ENCODE data around the gene PER1.

GRCh38 chr17:8155231-8155995, 3.2 kb upstream of the PER1 start:
- TF ChIP-seq, protein P1, sequence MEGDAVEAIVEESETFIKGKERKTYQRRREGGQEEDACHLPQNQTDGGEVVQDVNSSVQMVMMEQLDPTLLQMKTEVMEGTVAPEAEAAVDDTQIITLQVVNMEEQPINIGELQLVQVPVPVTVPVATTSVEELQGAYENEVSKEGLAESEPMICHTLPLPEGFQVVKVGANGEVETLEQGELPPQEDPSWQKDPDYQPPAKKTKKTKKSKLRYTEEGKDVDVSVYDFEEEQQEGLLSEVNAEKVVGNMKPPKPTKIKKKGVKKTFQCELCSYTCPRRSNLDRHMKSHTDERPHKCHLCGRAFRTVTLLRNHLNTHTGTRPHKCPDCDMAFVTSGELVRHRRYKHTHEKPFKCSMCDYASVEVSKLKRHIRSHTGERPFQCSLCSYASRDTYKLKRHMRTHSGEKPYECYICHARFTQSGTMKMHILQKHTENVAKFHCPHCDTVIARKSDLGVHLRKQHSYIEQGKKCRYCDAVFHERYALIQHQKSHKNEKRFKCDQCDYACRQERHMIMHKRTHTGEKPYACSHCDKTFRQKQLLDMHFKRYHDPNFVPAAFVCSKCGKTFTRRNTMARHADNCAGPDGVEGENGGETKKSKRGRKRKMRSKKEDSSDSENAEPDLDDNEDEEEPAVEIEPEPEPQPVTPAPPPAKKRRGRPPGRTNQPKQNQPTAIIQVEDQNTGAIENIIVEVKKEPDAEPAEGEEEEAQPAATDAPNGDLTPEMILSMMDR (conservative IDR thresholded peaks at IDR 0.05 in 1 of 2, IDR thresholded peaks at IDR 0.05 in 1 of 2; ENCODE audit: extremely low read depth in 1 of 2, insufficient read depth in 1 of 2, low read depth in 1 of 2, low read length in 2 of 2) = no peak
- no peak for TF ChIP-seq EZH2 (IDR thresholded peaks at IDR 0.05; ENCODE audit: borderline replicate concordance, low read length)
